ENCODE measurements around the gene MAPK8. TPM values are rescaled to one million over a fixed set of nuclear protein-coding genes. Genes with fewer than 3 reads are reported as not detected.

MAPK8 gene
- polyA plus RNA-seq, 3 donors: 18.4 to 21.1 (median 18.5) TPM

- no peak for TF ChIP-seq CTCF (IDR thresholded peaks at IDR 0.05)
- WGBS (ENCODE audit: insufficient coverage): no CpG with 5 or more reads among the region's 2 CpGs
- H3K4me3 Mint-ChIP-seq: no peak overlapping the region
- Histone ChIP-seq H3K27ac (ENCODE audit: low read depth in 1 of 2, low read length in 2 of 2) (no peak overlapping the region), H3K4me2 (replicated peaks; ENCODE audit: extremely low read depth, low read length, poor library complexity, severe bottlenecking) (no peak overlapping the region), H3K4me3 (replicated peaks in 1 of 3; ENCODE audit: low read depth in 2 of 3, low read length in 3 of 3) (no peak overlapping the region), H3K27me3 (ENCODE audit: control insufficient read depth in 2 of 2, insufficient read depth in 2 of 2, low read length in 2 of 2) (no peaks in the 10 kb centered on the region), H3K9me3 (replicated peaks in 1 of 2; ENCODE audit: control insufficient read depth in 1 of 2, insufficient read depth in 1 of 2, low read length in 2 of 2) (peaks cover 0 to 4% of the 10 kb centered on the region in 2 donors), H3K4me1 (ENCODE audit: control insufficient read depth in 1 of 2, insufficient read depth in 2 of 2, low read length in 2 of 2) (no peaks in the 10 kb centered on the region), H2AFZ (ENCODE audit: insufficient read depth, low read depth, low read length, poor library complexity, severe bottlenecking) (no peak overlapping the region), H3K36me3 (replicated peaks in 1 of 2; ENCODE audit: control insufficient read depth in 1 of 2, insufficient read depth in 2 of 2, low read length in 2 of 2) (peaks cover 2 to 28% of the 10 kb centered on the region in 2 donors), H3K79me2 (ENCODE audit: insufficient read depth, low read length) (no peaks in the 10 kb centered on the region), H4K20me1 (ENCODE audit: insufficient read depth, low read length) (no peaks in the 10 kb centered on the region), H3K9ac (ENCODE audit: insufficient read depth, low read length, poor library complexity, severe bottlenecking) (no peak overlapping the region)
- H3K9me3 Mint-ChIP-seq: peaks cover 4 to 13% (median 8%) of the 10 kb centered on the region in 7 donors
- peaks cover 27 to 32% of the 10 kb centered on the region in 2 donors for H3K36me3 Mint-ChIP-seq
- peaks cover 0 to 2% (median 0%) of the 10 kb centered on the region in 3 donors for H3K27me3 Mint-ChIP-seq (ENCODE audit: low read depth in 3 of 3)
- peaks cover 4% of the 10 kb centered on the region for H3K4me1 Mint-ChIP-seq
- no peak for DNase-seq
- H3K27ac Mint-ChIP-seq: peak overlapping the region in 1 of 7 donors; percentile 38
- intact Hi-C loops (cut with micrococcal nuclease): no loop called here
Measured at GRCh38 chr10:48416584-48417232, 110.2 kb downstream of the MAPK8 start.

GRCh38 chr10:48417374-48417773, 110.9 kb downstream of the MAPK8 start:
- intact Hi-C loops (cut with micrococcal nuclease): no loop called here
- no CpG with 5 or more reads among the region's 1 CpG for WGBS (ENCODE audit: insufficient coverage)
- peaks cover 1 to 6% (median 4%) of the 10 kb centered on the region in 7 donors for H3K9me3 Mint-ChIP-seq
- H4K20me1 ChIP-seq (ENCODE audit: insufficient read depth, low read length): no peaks in the 10 kb centered on the region
- no peak overlapping the region for H3K27ac Mint-ChIP-seq
- no peak for TF ChIP-seq CTCF (IDR thresholded peaks at IDR 0.05)
- H3K27me3 Mint-ChIP-seq (ENCODE audit: low read depth in 3 of 3): peaks cover 0 to 2% (median 0%) of the 10 kb centered on the region in 3 donors
- H3K36me3 ChIP-seq (replicated peaks in 1 of 2; ENCODE audit: control insufficient read depth in 1 of 2, insufficient read depth in 2 of 2, low read length in 2 of 2): peaks cover 2 to 27% of the 10 kb centered on the region in 2 donors
- H3K9me3 ChIP-seq (replicated peaks in 1 of 2; ENCODE audit: control insufficient read depth in 1 of 2, insufficient read depth in 1 of 2, low read length in 2 of 2): no peaks in the 10 kb centered on the region
- no peak overlapping the region for H3K4me3 ChIP-seq (replicated peaks in 1 of 3; ENCODE audit: low read depth in 2 of 3, low read length in 3 of 3)
- H2AFZ ChIP-seq (ENCODE audit: insufficient read depth, low read depth, low read length, poor library complexity, severe bottlenecking): no peak overlapping the region
- H3K36me3 Mint-ChIP-seq: peaks cover 22 to 26% of the 10 kb centered on the region in 2 donors
- no peak overlapping the region for H3K27ac ChIP-seq (ENCODE audit: low read depth in 1 of 2, low read length in 2 of 2)
- no peak overlapping the region for H3K4me2 ChIP-seq (replicated peaks; ENCODE audit: extremely low read depth, low read length, poor library complexity, severe bottlenecking)
- H3K79me2 ChIP-seq (ENCODE audit: insufficient read depth, low read length): no peaks in the 10 kb centered on the region
- DNase-seq: no peak
- H3K27me3 ChIP-seq (ENCODE audit: control insufficient read depth in 2 of 2, insufficient read depth in 2 of 2, low read length in 2 of 2): no peaks in the 10 kb centered on the region
- H3K4me1 Mint-ChIP-seq: peaks cover 4% of the 10 kb centered on the region
- no peak overlapping the region for H3K9ac ChIP-seq (ENCODE audit: insufficient read depth, low read length, poor library complexity, severe bottlenecking)
- no peak overlapping the region for H3K4me3 Mint-ChIP-seq
- no peaks in the 10 kb centered on the region for H3K4me1 ChIP-seq (ENCODE audit: control insufficient read depth in 1 of 2, insufficient read depth in 2 of 2, low read length in 2 of 2)
